ENCODE data around the gene COPS9.

The COPS9 gene

GRCh38 chr2:240134466-240134865 is 1.6 kb downstream of the COPS9 start:
- Histone ChIP-seq H3K27me3 (peaks cover 0 to 12% (median 4%) of the 10 kb centered on the region in 11 experiments; a peak in 10 of 22 replicates), H3K4me3 (peak overlapping the region in 8 of 10 experiments; percentile 84 to 97 (median 90); a peak in 9 of 20 replicates), H4K20me1 (peaks cover 0 to 62% (median 50%) of the 10 kb centered on the region in 11 experiments; a peak in 18 of 22 replicates), H3K9me3 (replicated peaks in 1 of 11) (no peaks in the 10 kb centered on the region), H3K36me3 (peaks cover 45 to 53% (median 47%) of the 10 kb centered on the region in 11 experiments), H3K4me2 (peak overlapping the region; percentile 89 to 100 (median 98); a peak in 21 of 22 replicates), H3K27ac (peak overlapping the region in 2 of 11 experiments; percentile 79 to 82; a peak in 1 of 22 replicates), H3K9ac (peak overlapping the region; percentile 86 to 95 (median 90); a peak in 21 of 22 replicates), H3K4me1 (peaks cover 13 to 20% (median 18%) of the 10 kb centered on the region in 10 experiments)
- no peak for TF ChIP-seq Cebpa-rat (IDR thresholded peaks at IDR 0.05)

- TF ChIP-seq Cebpa-rat (IDR thresholded peaks at IDR 0.05) = no peak
- H4K20me1 ChIP-seq = peaks cover 0 to 73% (median 53%) of the 10 kb centered on the region in 11 experiments; a peak in 18 of 22 replicates
- peaks cover 55 to 64% (median 58%) of the 10 kb centered on the region in 11 experiments for H3K36me3 ChIP-seq
- H3K4me1 ChIP-seq = peaks cover 13 to 20% (median 18%) of the 10 kb centered on the region in 10 experiments
- no peaks in the 10 kb centered on the region for H3K9me3 ChIP-seq (replicated peaks in 1 of 11)
- no peak overlapping the region for H3K4me3 ChIP-seq
- peaks cover 0 to 12% (median 4%) of the 10 kb centered on the region in 11 experiments; a peak in 10 of 22 replicates for H3K27me3 ChIP-seq
- H3K4me2 ChIP-seq = no peak overlapping the region
- H3K27ac ChIP-seq = no peak overlapping the region
- peak overlapping the region in 1 of 11 experiments; percentile 90; a peak in 2 of 22 replicates for H3K9ac ChIP-seq
These were observed 2.7 kb downstream of the COPS9 start for GRCh38 chr2:240133401-240133800.

GRCh38 chr2:240132651-240132980 is 3.5 kb downstream of the COPS9 start:
- H3K9me3 ChIP-seq (replicated peaks in 1 of 11) = no peaks in the 10 kb centered on the region
- H3K27me3 ChIP-seq = peaks cover 0 to 12% (median 4%) of the 10 kb centered on the region in 11 experiments; a peak in 10 of 22 replicates
- no peak overlapping the region for H3K4me2 ChIP-seq
- TF ChIP-seq Cebpa-rat (IDR thresholded peaks at IDR 0.05) = no peak
- peaks cover 13 to 20% (median 18%) of the 10 kb centered on the region in 10 experiments for H3K4me1 ChIP-seq
- H3K27ac ChIP-seq = no peak overlapping the region
- H3K4me3 ChIP-seq = no peak overlapping the region
- H3K9ac ChIP-seq = no peak overlapping the region
- peaks cover 63 to 72% (median 66%) of the 10 kb centered on the region in 11 experiments for H3K36me3 ChIP-seq
- peaks cover 0 to 80% (median 60%) of the 10 kb centered on the region in 11 experiments; a peak in 18 of 22 replicates for H4K20me1 ChIP-seq

GRCh38 chr2:240131941-240132650 is 4.0 kb downstream of the COPS9 start:
- Histone ChIP-seq H4K20me1 (peaks cover 0 to 85% (median 60%) of the 10 kb centered on the region in 11 experiments; a peak in 18 of 22 replicates), H3K4me3 (no peak overlapping the region), H3K9me3 (replicated peaks in 1 of 11) (no peaks in the 10 kb centered on the region), H3K27me3 (peaks cover 0 to 7% (median 4%) of the 10 kb centered on the region in 11 experiments; a peak in 9 of 22 replicates), H3K36me3 (peaks cover 68 to 77% (median 71%) of the 10 kb centered on the region in 11 experiments), H3K27ac (no peak overlapping the region), H3K4me1 (peaks cover 13 to 20% (median 18%) of the 10 kb centered on the region in 10 experiments), H3K9ac (no peak overlapping the region), H3K4me2 (no peak overlapping the region)
- no peak for TF ChIP-seq Cebpa-rat (IDR thresholded peaks at IDR 0.05)

- no peak for TF ChIP-seq Cebpa-rat (IDR thresholded peaks at IDR 0.05)
- Histone ChIP-seq H4K20me1 (peaks cover 0 to 86% (median 60%) of the 10 kb centered on the region in 11 experiments; a peak in 18 of 22 replicates), H3K27ac (no peak overlapping the region), H3K4me3 (no peak overlapping the region), H3K4me2 (no peak overlapping the region), H3K36me3 (peaks cover 70 to 85% (median 77%) of the 10 kb centered on the region in 11 experiments), H3K9me3 (replicated peaks in 1 of 11) (no peaks in the 10 kb centered on the region), H3K9ac (no peak overlapping the region), H3K4me1 (peaks cover 12 to 15% (median 14%) of the 10 kb centered on the region in 10 experiments), H3K27me3 (no peaks in the 10 kb centered on the region)
These were observed 4.8 kb downstream of the COPS9 start for GRCh38 chr2:240131296-240131695.

GRCh38 chr2:240130393-240131195 is 5.5 kb downstream of the COPS9 start:
- no peak overlapping the region for H3K4me2 ChIP-seq
- TF ChIP-seq Cebpa-rat (IDR thresholded peaks at IDR 0.05) = no peak
- H3K9me3 ChIP-seq (replicated peaks in 1 of 11) = no peaks in the 10 kb centered on the region
- peaks cover 0 to 90% (median 60%) of the 10 kb centered on the region in 11 experiments; a peak in 18 of 22 replicates for H4K20me1 ChIP-seq
- H3K27me3 ChIP-seq = no peaks in the 10 kb centered on the region
- no peak overlapping the region for H3K27ac ChIP-seq
- peaks cover 70 to 92% (median 84%) of the 10 kb centered on the region in 11 experiments for H3K36me3 ChIP-seq
- no peak overlapping the region for H3K4me3 ChIP-seq
- no peak overlapping the region for H3K9ac ChIP-seq
- H3K4me1 ChIP-seq = peaks cover 12 to 15% (median 14%) of the 10 kb centered on the region in 10 experiments

- H3K36me3 ChIP-seq = peaks cover 70 to 99% (median 84%) of the 10 kb centered on the region in 11 experiments
- H3K27ac ChIP-seq = no peak overlapping the region
- no peak for TF ChIP-seq Cebpa-rat (IDR thresholded peaks at IDR 0.05)
- no peak overlapping the region for H3K4me2 ChIP-seq
- no peaks in the 10 kb centered on the region for H3K9me3 ChIP-seq (replicated peaks in 1 of 11)
- H4K20me1 ChIP-seq = peaks cover 0 to 86% (median 54%) of the 10 kb centered on the region in 11 experiments; a peak in 17 of 22 replicates
- peaks cover 5 to 9% (median 7%) of the 10 kb centered on the region in 10 experiments for H3K4me1 ChIP-seq
- no peak overlapping the region for H3K9ac ChIP-seq
- no peak overlapping the region for H3K4me3 ChIP-seq
- H3K27me3 ChIP-seq = no peaks in the 10 kb centered on the region
These were observed 6.2 kb downstream of the COPS9 start for GRCh38 chr2:240129731-240130392.

- no peak for TF ChIP-seq Cebpa-rat (IDR thresholded peaks at IDR 0.05)
- peaks cover 0 to 3% (median 2%) of the 10 kb centered on the region in 10 experiments; a peak in 11 of 20 replicates for H3K4me1 ChIP-seq
- no peak overlapping the region for H3K27ac ChIP-seq
- no peak overlapping the region for H3K4me2 ChIP-seq
- H4K20me1 ChIP-seq = peaks cover 0 to 81% (median 48%) of the 10 kb centered on the region in 11 experiments; a peak in 17 of 22 replicates
- H3K9ac ChIP-seq = no peak overlapping the region
- H3K9me3 ChIP-seq (replicated peaks in 1 of 11) = no peaks in the 10 kb centered on the region
- no peaks in the 10 kb centered on the region for H3K27me3 ChIP-seq
- peaks cover 70 to 100% (median 84%) of the 10 kb centered on the region in 11 experiments for H3K36me3 ChIP-seq
- no peak overlapping the region for H3K4me3 ChIP-seq
These were observed 6.8 kb downstream of the COPS9 start for GRCh38 chr2:240129311-240129710.

Data from BLaER1 treated with 17β-estradiol and CSF1 and Interleukin-3, amounts not matched to agents 10 nM and 100 nM (cell line).